GM12891 (cell line): Measurements from ENCODE around the gene CAMTA1.

ENCODE experiments used
- PAX5 ChIP-seq: IDR thresholded peaks from 2 replicates; pipeline ENCODE4 v1.6.1; 2011; ENCODE audit warnings: low read length, moderate library complexity, mild to moderate bottlenecking; ENCODE audit not compliant: insufficient read depth, severe bottlenecking
- POLR2A ChIP-seq: IDR thresholded peaks from 2 replicates; pipeline ENCODE4 v1.6.1; 2011; ENCODE audit warnings: low read depth, low read length, control low read depth
- POLR2AphosphoS5 ChIP-seq: IDR thresholded peaks from 2 replicates; pipeline ENCODE4 v1.6.1; 2011; ENCODE audit warnings: low read depth, low read length, control low read depth
- SPI1 ChIP-seq: IDR thresholded peaks from 2 replicates; pipeline ENCODE4 v1.6.1; 2011; ENCODE audit warnings: low read depth, low read length, control low read depth
- TAF1 ChIP-seq: IDR thresholded peaks from 2 replicates; pipeline ENCODE4 v1.6.1; 2011; ENCODE audit warnings: low read depth, low read length, control low read depth

GRCh38 chr1:7317888-7318287 lies 532.6 kb downstream of the CAMTA1 start:
- TF ChIP-seq POLR2A = no peak
- no peak for TF ChIP-seq POLR2AphosphoS5
- no peak for TF ChIP-seq SPI1
- no peak for TF ChIP-seq TAF1
- no peak for TF ChIP-seq PAX5
